Eye (tissue), 1 donor: ENCODE results near the gene PHLPP1.
A peak's percentile ranks its signal among the peaks of the same experiment; 100 is the strongest.

ENCODE experiments used
- DNase-seq: peaks from one replicate; pipeline ENCODE4 v3.0.0-alpha.2; 2015

PHLPP1 gene

GRCh38 chr18:62744076-62744968 is 29.0 kb downstream of the PHLPP1 start:
- DNase-seq, result no peak

DNA sequence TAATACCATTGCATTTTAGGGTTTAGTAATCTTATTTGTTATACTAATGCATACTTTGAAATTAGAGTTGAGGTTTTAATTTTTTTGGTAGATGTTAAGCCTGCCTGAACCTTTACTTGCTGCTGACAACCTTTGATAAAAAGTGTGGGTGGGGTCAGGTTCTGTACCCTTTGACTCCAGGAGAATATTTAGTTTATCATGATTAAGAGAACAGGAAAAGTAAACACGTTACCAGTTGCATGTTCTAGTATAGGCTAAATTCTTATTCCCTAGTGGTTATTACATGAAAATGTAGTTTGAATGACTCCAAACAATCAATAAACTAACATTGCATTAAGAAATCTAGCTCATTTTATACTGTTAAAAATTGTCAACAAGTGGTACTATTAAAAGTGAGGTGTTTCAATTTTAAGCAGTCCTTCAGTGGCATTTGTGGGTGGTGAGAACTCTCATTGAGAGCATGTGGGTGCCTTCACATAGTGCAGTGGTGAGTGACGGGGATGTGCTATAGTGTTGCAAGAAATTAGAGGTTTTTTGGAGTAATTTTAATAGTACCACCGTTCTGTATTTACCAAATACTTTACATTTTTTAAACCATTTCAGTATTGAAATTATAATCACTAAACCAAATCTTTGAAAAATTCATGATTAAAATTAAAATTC is 29.9 kb downstream of the PHLPP1 start:
- DNase-seq, result no peak

- DNase-seq, result no peak
Observed at GRCh38 chr18:62749389-62749788, 34.0 kb downstream of the PHLPP1 start.

- peak; percentile 65 for DNase-seq
Observed at GRCh38 chr18:62751341-62751821, 36.0 kb downstream of the PHLPP1 start.

- no peak for DNase-seq
Observed at GRCh38 chr18:62751977-62752376, 36.6 kb downstream of the PHLPP1 start.

GRCh38 chr18:62754026-62754425 is 38.7 kb downstream of the PHLPP1 start:
- no peak for DNase-seq

GRCh38 chr18:62755454-62755853 is 40.1 kb downstream of the PHLPP1 start:
- no peak for DNase-seq

DNA sequence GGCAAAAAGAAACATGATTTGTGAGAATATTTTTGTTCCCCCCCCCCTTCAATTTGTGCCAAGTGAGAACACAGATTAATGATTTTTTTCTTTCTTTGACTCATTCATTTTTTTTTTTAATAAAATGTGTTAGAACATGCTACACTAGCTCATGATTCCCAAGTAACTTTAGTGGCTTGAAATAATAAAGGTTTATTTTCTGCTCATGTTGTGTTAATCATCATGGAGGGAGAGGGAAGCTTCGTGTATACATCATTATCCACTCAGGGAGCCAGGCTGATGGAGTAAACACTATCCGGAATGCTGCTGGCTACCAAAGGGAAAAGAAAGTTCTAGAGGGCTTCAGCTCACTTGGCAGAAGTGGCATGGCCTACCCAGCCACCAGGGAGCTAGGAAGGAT is 40.6 kb downstream of the PHLPP1 start:
- no peak for DNase-seq

- no peak for DNase-seq
Observed at GRCh38 chr18:62757399-62758010, 42.2 kb downstream of the PHLPP1 start.

DNA sequence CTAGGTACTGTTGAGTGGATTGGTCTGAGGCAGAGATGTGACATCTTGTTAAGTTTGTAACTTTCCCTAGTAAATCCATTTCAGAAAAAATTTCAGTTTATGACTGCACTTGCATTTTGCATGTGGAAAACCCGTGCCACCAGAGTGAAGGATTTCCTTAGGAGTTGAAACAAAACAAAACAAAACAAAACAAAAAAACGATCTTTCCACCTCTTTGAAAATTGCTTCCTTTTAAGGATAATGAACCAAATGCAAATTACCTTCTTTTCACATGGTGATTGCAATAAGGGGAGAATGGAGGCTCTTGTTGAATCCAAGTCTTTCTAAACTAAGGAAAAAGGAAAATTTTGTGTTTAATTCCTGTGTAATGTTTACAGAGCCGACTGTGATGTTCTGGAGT is 43.2 kb downstream of the PHLPP1 start:
- no peak for DNase-seq

DNA sequence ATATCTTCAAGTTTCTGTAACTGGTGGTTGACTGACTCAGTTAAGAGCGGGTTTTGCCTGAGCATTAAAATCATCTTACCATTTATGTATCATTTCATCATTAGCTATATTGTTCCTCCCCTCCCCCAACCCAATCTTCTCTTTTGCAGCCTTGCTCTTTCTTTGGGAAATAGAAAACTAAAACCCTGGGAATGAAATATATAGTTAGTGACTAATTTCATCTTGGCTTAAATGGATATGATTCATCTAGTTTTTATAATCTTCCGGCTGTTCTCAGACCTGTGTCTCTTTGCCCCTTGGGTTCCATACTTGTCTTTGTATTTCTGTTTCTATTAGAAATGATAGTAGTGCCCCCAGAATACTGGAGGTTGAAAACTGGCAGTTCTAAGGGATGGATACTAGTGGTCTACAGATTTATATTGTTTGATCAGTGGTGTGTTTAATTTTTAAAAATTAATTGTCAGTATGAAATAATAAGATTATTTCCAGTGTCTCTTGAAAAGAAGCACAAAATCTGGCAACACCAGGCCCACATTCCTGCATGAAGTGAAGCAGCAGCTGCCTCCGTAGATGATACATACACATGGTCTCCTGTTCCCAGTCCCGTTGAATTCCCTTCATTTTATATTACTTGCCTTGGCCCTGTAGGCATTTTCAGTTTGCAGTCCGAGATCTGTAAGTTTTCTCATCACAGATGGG is 44.5 kb downstream of the PHLPP1 start:
- DNase-seq, result no peak

- no peak for DNase-seq
Observed at GRCh38 chr18:62760403-62760734, 45.0 kb downstream of the PHLPP1 start.

DNA sequence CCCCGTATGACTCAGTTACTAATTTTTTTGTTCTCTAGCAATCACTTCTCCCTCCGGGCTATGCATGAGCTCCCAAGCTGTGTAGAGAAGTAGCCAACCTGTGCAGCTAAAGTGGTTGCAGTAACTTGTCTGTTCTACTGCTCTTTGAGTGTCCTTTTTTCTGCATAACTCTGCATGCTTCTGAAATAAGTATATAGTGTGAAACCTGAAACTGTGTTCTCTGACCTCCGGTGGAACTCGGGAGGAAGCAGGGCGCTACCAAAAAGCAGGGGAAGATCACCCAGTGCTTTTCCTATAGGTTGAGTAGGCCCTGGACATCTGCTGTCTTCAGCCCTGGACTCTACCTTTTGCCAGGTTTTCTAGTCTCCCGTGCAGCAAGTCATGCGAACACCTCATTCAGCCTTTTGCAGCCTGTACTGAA is 47.8 kb downstream of the PHLPP1 start:
- no peak for DNase-seq

GRCh38 chr18:62766266-62766665 is 50.9 kb downstream of the PHLPP1 start:
- DNase-seq, result no peak

- no peak for DNase-seq
Observed at GRCh38 chr18:62767321-62767720, 52.0 kb downstream of the PHLPP1 start.

DNA sequence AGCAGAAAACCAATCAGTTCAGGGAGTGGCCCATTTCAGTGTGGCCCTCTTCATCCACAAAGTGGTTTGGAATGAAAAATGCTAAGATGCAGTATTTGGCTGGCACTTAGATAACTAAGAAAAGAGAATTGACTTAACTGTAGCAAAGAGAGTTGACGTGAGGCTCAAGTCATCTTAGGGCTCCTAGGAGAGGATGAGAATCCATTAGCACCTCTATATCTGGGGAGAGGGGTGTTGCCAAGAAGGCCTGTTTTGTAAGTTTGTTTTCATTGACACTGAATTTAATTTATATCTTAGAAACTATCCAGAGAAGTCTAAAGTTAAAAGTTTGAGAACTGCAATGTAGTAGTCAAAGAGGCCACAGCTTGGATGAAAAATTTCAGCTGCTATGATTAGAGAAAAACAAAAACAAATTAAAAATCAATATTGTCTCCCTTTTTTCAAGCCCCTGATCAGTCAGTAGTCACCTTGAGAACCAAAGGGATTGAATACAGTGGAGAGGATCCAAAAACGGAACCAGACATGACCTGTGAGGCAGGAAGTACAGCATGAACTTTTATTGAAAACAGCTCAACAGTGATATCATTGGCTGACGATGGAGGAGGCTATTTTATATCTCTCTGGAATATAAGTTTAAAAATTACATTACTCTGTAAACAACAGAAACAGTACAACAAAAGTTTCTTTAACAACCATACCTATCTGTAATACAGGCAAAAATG is 52.7 kb downstream of the PHLPP1 start:
- no peak for DNase-seq

- no peak for DNase-seq
Observed at GRCh38 chr18:62768558-62768943, 53.2 kb downstream of the PHLPP1 start.

- DNase-seq, result no peak
Observed at GRCh38 chr18:62769216-62769615, 53.9 kb downstream of the PHLPP1 start.

DNA sequence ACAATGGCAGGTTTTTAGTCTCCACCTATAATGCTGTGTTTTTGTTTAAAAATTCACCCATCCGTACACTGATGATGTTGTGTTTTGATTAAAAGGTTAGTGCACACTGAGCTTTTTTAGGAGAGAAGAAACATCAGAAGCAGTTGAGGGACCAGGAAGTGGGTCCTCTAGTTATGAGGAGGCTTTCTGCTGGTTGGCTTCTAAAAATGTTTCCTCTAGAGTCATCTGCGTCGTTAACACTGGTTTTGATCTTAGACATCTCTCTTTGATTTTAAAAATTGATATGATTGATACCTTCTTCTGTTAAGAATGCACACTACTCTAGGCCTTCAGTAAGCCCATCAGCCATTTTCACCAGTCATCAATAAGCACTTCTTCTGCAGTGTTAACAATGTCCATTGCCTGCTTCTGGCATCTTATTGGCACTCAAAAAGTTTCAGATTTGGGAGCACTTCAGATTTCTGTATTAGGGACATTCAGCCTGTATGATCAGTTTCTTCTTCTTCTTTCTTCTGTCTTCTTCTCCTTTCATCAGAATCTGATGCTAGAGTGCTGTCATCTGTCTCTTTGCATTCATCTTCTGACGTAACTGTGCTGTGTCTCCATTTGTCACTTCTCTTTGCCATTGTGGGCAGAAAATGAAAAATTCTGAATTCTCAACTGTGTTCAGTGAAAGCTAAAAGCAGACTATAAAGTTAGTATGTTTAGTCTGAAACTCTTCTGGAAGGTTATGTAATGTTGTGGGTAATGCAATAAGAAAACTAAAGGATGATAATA is 56.3 kb downstream of the PHLPP1 start:
- no peak for DNase-seq

DNA sequence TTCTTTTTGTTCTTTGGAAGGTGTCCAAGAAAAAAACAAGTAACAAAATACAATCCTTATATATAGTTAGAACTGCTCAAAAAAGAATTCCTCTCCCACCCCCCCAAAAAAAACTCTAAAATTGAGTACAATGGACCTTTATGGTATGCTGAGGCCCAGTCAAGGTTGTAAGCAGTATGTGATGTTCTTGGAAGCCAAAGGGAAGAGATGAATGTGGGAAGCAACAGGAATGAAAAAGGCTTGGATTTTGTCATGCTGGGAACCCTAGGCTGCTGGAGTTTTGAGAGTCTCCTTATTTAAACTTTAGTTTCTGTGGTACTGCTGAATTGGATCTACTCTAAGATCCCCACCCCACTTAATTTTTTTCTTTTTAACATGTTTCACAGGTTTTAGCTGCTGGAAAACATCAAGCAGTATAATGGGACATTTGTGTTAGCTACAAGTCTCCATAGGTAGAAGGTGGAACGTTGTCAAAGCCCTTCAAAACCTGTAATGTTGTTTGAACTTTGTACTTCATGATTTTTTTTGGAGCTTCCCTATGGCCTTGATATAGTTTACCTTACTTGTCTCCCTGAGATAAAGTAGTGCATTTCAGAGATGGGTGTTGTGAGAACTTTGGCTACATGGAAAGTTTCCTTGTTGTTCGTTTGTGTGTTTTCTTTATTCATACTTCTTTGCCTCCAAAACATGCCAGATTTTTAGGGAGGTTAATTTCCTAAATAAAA is 57.7 kb downstream of the PHLPP1 start:
- no peak for DNase-seq

DNA sequence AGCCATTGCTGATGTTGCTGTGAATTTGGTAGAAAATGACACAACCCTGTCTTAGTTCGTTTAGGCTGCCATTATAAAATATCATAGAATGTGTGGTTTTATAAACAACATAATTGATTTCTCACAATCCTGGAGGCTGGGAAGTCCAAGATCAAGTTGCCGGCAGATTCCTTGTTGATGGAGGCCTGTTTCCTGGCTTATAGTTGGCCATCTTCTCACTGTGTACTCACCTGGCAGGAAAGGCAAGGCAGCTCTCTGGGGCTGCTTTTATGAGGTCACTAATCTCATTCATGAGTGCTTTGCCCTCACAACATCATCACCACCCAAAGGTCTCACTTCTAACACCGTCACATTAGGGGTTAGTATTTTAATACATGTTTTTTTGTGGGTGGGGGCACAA is 58.4 kb downstream of the PHLPP1 start:
- DNase-seq, result no peak
